Mammary epithelial cell (primary cell): ENCODE results near the gene KANTR.
"Not testable (repeated sequence)": the region's sequence is repeated elsewhere in the genome, so short reads cannot be mapped to it uniquely, and the experiment has no call there.

Source experiments
- EZH2 ChIP-seq: IDR thresholded peaks from 2 replicates; pipeline ENCODE4 v1.6.1; 2012; ENCODE audit warnings: low read length, inconsistent platforms, borderline replicate concordance
- TF ChIP-seq, protein P1 (sequence below), 2 donors: IDR thresholded peaks in 1 of 2; conservative IDR thresholded peaks in 1 of 2; 2 replicates each; pipeline ENCODE4 v1.5.1; 2011 to 2012; ENCODE audit warnings: inconsistent platforms in 2 of 2, low read length in 2 of 2, mild to moderate bottlenecking in 2 of 2, control low read depth in 1 of 2, low read depth in 1 of 2; ENCODE audit not compliant: insufficient read depth in 1 of 2; ENCODE audit errors: extremely low read depth in 1 of 2

GRCh38 chrX:53164566-53164965 is 70.6 kb downstream of the KANTR start:
- TF ChIP-seq, protein P1, sequence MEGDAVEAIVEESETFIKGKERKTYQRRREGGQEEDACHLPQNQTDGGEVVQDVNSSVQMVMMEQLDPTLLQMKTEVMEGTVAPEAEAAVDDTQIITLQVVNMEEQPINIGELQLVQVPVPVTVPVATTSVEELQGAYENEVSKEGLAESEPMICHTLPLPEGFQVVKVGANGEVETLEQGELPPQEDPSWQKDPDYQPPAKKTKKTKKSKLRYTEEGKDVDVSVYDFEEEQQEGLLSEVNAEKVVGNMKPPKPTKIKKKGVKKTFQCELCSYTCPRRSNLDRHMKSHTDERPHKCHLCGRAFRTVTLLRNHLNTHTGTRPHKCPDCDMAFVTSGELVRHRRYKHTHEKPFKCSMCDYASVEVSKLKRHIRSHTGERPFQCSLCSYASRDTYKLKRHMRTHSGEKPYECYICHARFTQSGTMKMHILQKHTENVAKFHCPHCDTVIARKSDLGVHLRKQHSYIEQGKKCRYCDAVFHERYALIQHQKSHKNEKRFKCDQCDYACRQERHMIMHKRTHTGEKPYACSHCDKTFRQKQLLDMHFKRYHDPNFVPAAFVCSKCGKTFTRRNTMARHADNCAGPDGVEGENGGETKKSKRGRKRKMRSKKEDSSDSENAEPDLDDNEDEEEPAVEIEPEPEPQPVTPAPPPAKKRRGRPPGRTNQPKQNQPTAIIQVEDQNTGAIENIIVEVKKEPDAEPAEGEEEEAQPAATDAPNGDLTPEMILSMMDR (conservative IDR thresholded peaks at IDR 0.05 in 1 of 2, IDR thresholded peaks at IDR 0.05 in 1 of 2; ENCODE audit: extremely low read depth in 1 of 2, insufficient read depth in 1 of 2, low read depth in 1 of 2, low read length in 2 of 2), result not testable (repeated sequence)
- not testable (repeated sequence) for TF ChIP-seq EZH2
